Spleen (tissue), 11 donors: Measurements from ENCODE around the gene BCAR3. TPM values are rescaled to one million over a fixed set of nuclear protein-coding genes. Genes with fewer than 3 reads are reported as not detected.

Experiments
- DNase-seq: peaks from one replicate; pipeline ENCODE4 v3.0.0-alpha.2; 2020
- H3K27ac ChIP-seq, 8 donors: fragments of 200-600 bp; sonication (generic) in 7 of 8; 1 replicate in 4 of 8; 2 replicates in 4 of 8; pipeline versions ENCODE4 v1.5.0 to v1.8.0; 2016 to 2021; ENCODE audit warnings: inconsistent platforms in 4 of 8, mild to moderate bottlenecking in 4 of 8, moderate library complexity in 1 of 8
- H3K27me3 ChIP-seq, 7 donors: fragments of 200-600 bp; sonication (generic) in 6 of 7; replicated peaks in 1 of 7; 1 replicate in 4 of 7; 2 replicates in 3 of 7; pipeline versions ENCODE4 v1.5.0 to v1.8.0; 2016 to 2021; ENCODE audit warnings: inconsistent platforms in 3 of 7, mild to moderate bottlenecking in 1 of 7
- H3K36me3 ChIP-seq, 6 donors: fragments of 200-600 bp; sonication (generic) in 5 of 6; 1 replicate in 4 of 6; 2 replicates in 2 of 6; pipeline versions ENCODE4 v1.5.0 to v1.8.0; 2016 to 2021; ENCODE audit warnings: inconsistent platforms in 2 of 6
- H3K4me1 ChIP-seq, 6 donors: fragments of 200-600 bp; sonication (generic) in 5 of 6; 1 replicate in 3 of 6; 2 replicates in 3 of 6; pipeline versions ENCODE4 v1.5.0 to v1.8.0; 2016 to 2021; ENCODE audit warnings: inconsistent platforms in 3 of 6
- H3K4me3 ChIP-seq, 8 donors: fragments of 200-600 bp; sonication (generic) in 7 of 8; 1 replicate in 4 of 8; 2 replicates in 4 of 8; pipeline versions ENCODE4 v1.5.0 to v1.8.0; 2016 to 2021; ENCODE audit warnings: inconsistent platforms in 4 of 8, mild to moderate bottlenecking in 4 of 8, moderate library complexity in 2 of 8
- H3K9me3 ChIP-seq, 8 donors: fragments of 200-600 bp; sonication (generic) in 7 of 8; 1 replicate in 4 of 8; 2 replicates in 4 of 8; pipeline versions ENCODE4 v1.5.0 to v1.8.0; 2016 to 2021; ENCODE audit warnings: inconsistent platforms in 4 of 8
- CTCF ChIP-seq, 11 experiments: fragments of 200-600 bp in 7 of 11; fragments of 450-650 bp in 4 of 11; sonication (generic) in 4 of 11; IDR thresholded peaks in 8 of 11; conservative IDR thresholded peaks in 3 of 11; 1 replicate in 7 of 11; 2 replicates in 4 of 11; pipeline versions ENCODE4 v1.4.0 to v1.8.0; 2016 to 2021; ENCODE audit warnings: antibody characterized with exemption in 11 of 11, inconsistent platforms in 4 of 11, mild to moderate bottlenecking in 1 of 11
- POLR2A ChIP-seq, 3 donors: fragments of 450-650 bp; IDR thresholded peaks; one replicate each; pipeline ENCODE4 v1.5.1; 2017; ENCODE audit warnings: antibody characterized with exemption in 3 of 3, mild to moderate bottlenecking in 1 of 3
- POLR2AphosphoS5 ChIP-seq, 3 donors: sonication (generic); formaldehyde crosslinking; IDR thresholded peaks; one replicate each; pipeline ENCODE4 v1.5.1; 2017; ENCODE audit warnings: antibody characterized with exemption in 3 of 3
- WGBS, 5 donors: extraction: QIAGEN DNeasy Blood & Tissue Kit in 3 of 5; methylation state at CpG; one replicate each; pipeline versions ENCODE4 v1.1.5 to v1.1.7; 2013 to 2018; 5-methylcytosine and 5-hydroxymethylcytosine counted together
- intact Hi-C: fragments of 100-400 bp; cut with DNase I; formaldehyde crosslinking; loops from one replicate; pipeline ENCODE4 v1.15.0; 2023; ENCODE audit warnings: low total_unique reads
- polyA plus RNA-seq, 3 donors: library from polyadenylated mRNA; stranded (reverse); fragments of 200-250 nt; gene quantifications; one replicate each; pipeline ENCODE4 v1.2.1, GENCODE V29; 2013
- total RNA-seq, 7 donors: library from RNA; depleted of rRNA in 3 of 7; stranded (reverse); fragments of >200 nt in 3 of 7; fragmentation: NEBNext Ultra II Directional in 4 of 7; extraction: Animal tissue kit (Norgen Biotek cat#: 25700) in 4 of 7; gene quantifications; one replicate each; pipeline versions ENCODE4 v1.1.0 to v1.2.1, GENCODE V29; 2016 to 2021
- donor health status: healthy with polysubstance abuse.
- donor health status: DM: no; HTN: no; CAD: no; lungs with moderate emphysema.
- donor health status: DM: no; HTN: no; CAD: no.
- donor health status: Bipolar disorder and iron deficiency.
- donor health status: healthy.
- donor health status: DM: no; HTN: no; CAD: no.
- donor health status: DM: yes; HTN: yes; CAD: no.

Gene BCAR3
- total and polyA plus RNA-seq, 10 donors: 3.5 to 18.0 (median 11.8) TPM

- H3K27me3 ChIP-seq: peaks cover 0 to 26% (median 0%) of the 10 kb centered on the region in 7 donors
- peaks cover 0 to under 1% (median 0%) of the 10 kb centered on the region in 6 donors for H3K36me3 ChIP-seq
- TF ChIP-seq CTCF (IDR thresholded peaks at IDR 0.05 in 8 of 11, conservative IDR thresholded peaks at IDR 0.05 in 3 of 11) (no peak), POLR2AphosphoS5 (IDR thresholded peaks at IDR 0.05) (no peak), POLR2A (IDR thresholded peaks at IDR 0.05) (no peak)
- WGBS, 5 donors: 76 to 90% (median 85%) methylated on average over 4 of the region's 4 CpGs
- H3K4me3 ChIP-seq: no peak overlapping the region
- H3K4me1 ChIP-seq: peaks cover 7 to 45% (median 29%) of the 10 kb centered on the region in 6 donors
- intact Hi-C loops: no loop called here
- H3K27ac ChIP-seq: no peak overlapping the region
- no peak for DNase-seq
- no peaks in the 10 kb centered on the region for H3K9me3 ChIP-seq
These were observed 2.1 kb downstream of the BCAR3 start for GRCh38 chr1:93679546-93679945.

- peaks cover 7 to 50% (median 29%) of the 10 kb centered on the region in 6 donors for H3K4me1 ChIP-seq
These were observed 2.6 kb downstream of the BCAR3 start for GRCh38 chr1:93678946-93679480.

GRCh38 chr1:93678491-93678890 lies 3.1 kb downstream of the BCAR3 start:
- DNase-seq: no peak
- Histone ChIP-seq H3K9me3 (no peaks in the 10 kb centered on the region), H3K4me3 (no peak overlapping the region), H3K36me3 (peaks cover 0 to 11% (median 0%) of the 10 kb centered on the region in 6 donors), H3K27ac (no peak overlapping the region), H3K4me1 (peaks cover 7 to 55% (median 32%) of the 10 kb centered on the region in 6 donors), H3K27me3 (peaks cover 0 to 26% (median 0%) of the 10 kb centered on the region in 7 donors)
- 90 to 97% (median 95%) methylated on average over 3 of the region's 3 CpGs for WGBS, 5 donors
- intact Hi-C loops: no loop called here
- no peak for TF ChIP-seq POLR2AphosphoS5 (IDR thresholded peaks at IDR 0.05)
- no peak for TF ChIP-seq CTCF (IDR thresholded peaks at IDR 0.05 in 8 of 11, conservative IDR thresholded peaks at IDR 0.05 in 3 of 11)
- TF ChIP-seq POLR2A (IDR thresholded peaks at IDR 0.05): no peak

More at GRCh38 chr1:93678946-93679480, 2.6 kb downstream of the BCAR3 start:
- 41 to 73% (median 64%) methylated on average over 4 of the region's 4 CpGs for WGBS, 5 donors
- Histone ChIP-seq H3K27me3 (peaks cover 0 to 26% (median 0%) of the 10 kb centered on the region in 7 donors), H3K9me3 (no peaks in the 10 kb centered on the region), H3K36me3 (peaks cover 0 to 6% (median 0%) of the 10 kb centered on the region in 6 donors), H3K4me3 (no peak overlapping the region), H3K27ac (no peak overlapping the region)
- DNase-seq: no peak
- intact Hi-C loops: no loop called here
- TF ChIP-seq POLR2A (IDR thresholded peaks at IDR 0.05) (no peak), POLR2AphosphoS5 (IDR thresholded peaks at IDR 0.05) (no peak), CTCF (IDR thresholded peaks at IDR 0.05 in 8 of 11, conservative IDR thresholded peaks at IDR 0.05 in 3 of 11) (no peak)

- peaks cover 0 to 25% (median 0%) of the 10 kb centered on the region in 7 donors for H3K27me3 ChIP-seq
- peaks cover 12 to 63% (median 39%) of the 10 kb centered on the region in 6 donors for H3K4me1 ChIP-seq
- H3K4me3 ChIP-seq: no peak overlapping the region
- no peaks in the 10 kb centered on the region for H3K9me3 ChIP-seq
- TF ChIP-seq CTCF (IDR thresholded peaks at IDR 0.05 in 8 of 11, conservative IDR thresholded peaks at IDR 0.05 in 3 of 11): no peak
- TF ChIP-seq POLR2A (IDR thresholded peaks at IDR 0.05): no peak
- no peak for TF ChIP-seq POLR2AphosphoS5 (IDR thresholded peaks at IDR 0.05)
- peaks cover 0 to 13% (median 0%) of the 10 kb centered on the region in 6 donors for H3K36me3 ChIP-seq
- H3K27ac ChIP-seq: no peak overlapping the region
- DNase-seq: no peak
- intact Hi-C loops: no loop called here
- WGBS, 5 donors: 80 to 94% (median 82%) methylated on average over 1 of the region's 1 CpG
These were observed 3.9 kb downstream of the BCAR3 start for GRCh38 chr1:93677729-93678128.
